HEK293 (cell line): ENCODE data around the gene HHAT.

ENCODE experiments used
- HOXC10 ChIP-seq: sonication (generic); formaldehyde crosslinking; IDR thresholded peaks from 2 replicates; pipeline ENCODE4 v1.8.1; 2023; ENCODE audit warnings: mild to moderate bottlenecking, missing genetic modification reagents
- MZF1 ChIP-seq: fragments of 450-650 bp; formaldehyde crosslinking; IDR thresholded peaks from 2 replicates; pipeline ENCODE4 v1.5.1; 2017; ENCODE audit warnings: missing biosample characterization, missing genetic modification characterization, borderline replicate concordance
- SP2 ChIP-seq: fragments of 450-650 bp; formaldehyde crosslinking; IDR thresholded peaks from 2 replicates; pipeline ENCODE4 v1.5.1; 2016; ENCODE audit warnings: missing biosample characterization, missing genetic modification characterization
- ZNF155 ChIP-seq: fragments of 450-650 bp; formaldehyde crosslinking; IDR thresholded peaks from 2 replicates; pipeline ENCODE4 v1.5.1; 2016; ENCODE audit warnings: missing biosample characterization, missing genetic modification characterization
- ZNF596 ChIP-seq: fragments of 450-650 bp; IDR thresholded peaks from 2 replicates; pipeline ENCODE4 v1.5.0; 2018; ENCODE audit warnings: missing biosample characterization, mild to moderate bottlenecking, missing genetic modification characterization, moderate library complexity
- ZNF830 ChIP-seq: fragments of 450-650 bp; IDR thresholded peaks from 2 replicates; pipeline ENCODE4 v1.5.0; 2018; ENCODE audit warnings: missing biosample characterization, missing genetic modification characterization, low read depth, mild to moderate bottlenecking, moderate library complexity
- TF ChIP-seq, protein P1 (sequence below): fragments of 450-650 bp; formaldehyde crosslinking; IDR thresholded peaks from 2 replicates; pipeline ENCODE4 v1.5.1; 2016; ENCODE audit warnings: missing biosample characterization, missing genetic modification characterization
- TF ChIP-seq, protein P2 (sequence below): fragments of 450-650 bp; formaldehyde crosslinking; IDR thresholded peaks from 2 replicates; pipeline ENCODE4 v1.5.1; 2016; ENCODE audit warnings: missing biosample characterization, missing genetic modification characterization, borderline replicate concordance
- TF ChIP-seq, protein P3 (sequence below): fragments of 450-650 bp; IDR thresholded peaks from 2 replicates; pipeline ENCODE4 v1.5.1; 2018; ENCODE audit warnings: missing biosample characterization, missing genetic modification characterization

DNA sequence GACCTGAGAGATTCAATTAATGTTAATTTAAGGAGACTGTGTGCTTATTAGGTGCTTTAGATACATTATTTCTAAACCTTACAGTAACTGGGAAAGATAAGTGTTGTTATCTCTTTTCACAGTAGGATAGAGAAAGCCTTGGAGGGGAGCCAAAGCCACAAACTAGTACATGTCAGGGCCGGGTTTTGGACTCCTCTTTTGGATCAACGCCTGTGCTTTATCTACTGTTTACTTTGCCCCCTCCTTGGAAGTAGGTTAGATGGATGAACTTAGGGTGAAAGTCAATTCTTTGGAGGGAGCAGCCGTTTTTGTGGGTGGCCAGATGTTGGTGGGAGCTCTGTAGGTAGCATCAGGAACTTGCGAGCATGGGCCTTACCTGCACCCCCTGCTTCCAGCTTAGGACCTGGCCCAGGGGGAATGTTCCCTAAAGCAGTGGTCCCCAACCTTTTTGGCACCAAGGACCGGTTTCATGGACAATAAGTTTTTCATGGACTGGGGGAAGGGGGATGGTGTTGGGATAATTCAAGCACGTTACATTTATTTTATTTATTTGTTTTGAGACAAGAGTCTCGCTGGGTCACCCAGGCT lies 1.7 kb downstream of the HHAT start:
- TF ChIP-seq, protein P1, sequence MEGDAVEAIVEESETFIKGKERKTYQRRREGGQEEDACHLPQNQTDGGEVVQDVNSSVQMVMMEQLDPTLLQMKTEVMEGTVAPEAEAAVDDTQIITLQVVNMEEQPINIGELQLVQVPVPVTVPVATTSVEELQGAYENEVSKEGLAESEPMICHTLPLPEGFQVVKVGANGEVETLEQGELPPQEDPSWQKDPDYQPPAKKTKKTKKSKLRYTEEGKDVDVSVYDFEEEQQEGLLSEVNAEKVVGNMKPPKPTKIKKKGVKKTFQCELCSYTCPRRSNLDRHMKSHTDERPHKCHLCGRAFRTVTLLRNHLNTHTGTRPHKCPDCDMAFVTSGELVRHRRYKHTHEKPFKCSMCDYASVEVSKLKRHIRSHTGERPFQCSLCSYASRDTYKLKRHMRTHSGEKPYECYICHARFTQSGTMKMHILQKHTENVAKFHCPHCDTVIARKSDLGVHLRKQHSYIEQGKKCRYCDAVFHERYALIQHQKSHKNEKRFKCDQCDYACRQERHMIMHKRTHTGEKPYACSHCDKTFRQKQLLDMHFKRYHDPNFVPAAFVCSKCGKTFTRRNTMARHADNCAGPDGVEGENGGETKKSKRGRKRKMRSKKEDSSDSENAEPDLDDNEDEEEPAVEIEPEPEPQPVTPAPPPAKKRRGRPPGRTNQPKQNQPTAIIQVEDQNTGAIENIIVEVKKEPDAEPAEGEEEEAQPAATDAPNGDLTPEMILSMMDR (tag by site-specific recombination) = no peak; the same call in 1 of the 2 replicates
- TF ChIP-seq HOXC10 (CRISPR knock-in tag) = no peak
- TF ChIP-seq, protein P2, sequence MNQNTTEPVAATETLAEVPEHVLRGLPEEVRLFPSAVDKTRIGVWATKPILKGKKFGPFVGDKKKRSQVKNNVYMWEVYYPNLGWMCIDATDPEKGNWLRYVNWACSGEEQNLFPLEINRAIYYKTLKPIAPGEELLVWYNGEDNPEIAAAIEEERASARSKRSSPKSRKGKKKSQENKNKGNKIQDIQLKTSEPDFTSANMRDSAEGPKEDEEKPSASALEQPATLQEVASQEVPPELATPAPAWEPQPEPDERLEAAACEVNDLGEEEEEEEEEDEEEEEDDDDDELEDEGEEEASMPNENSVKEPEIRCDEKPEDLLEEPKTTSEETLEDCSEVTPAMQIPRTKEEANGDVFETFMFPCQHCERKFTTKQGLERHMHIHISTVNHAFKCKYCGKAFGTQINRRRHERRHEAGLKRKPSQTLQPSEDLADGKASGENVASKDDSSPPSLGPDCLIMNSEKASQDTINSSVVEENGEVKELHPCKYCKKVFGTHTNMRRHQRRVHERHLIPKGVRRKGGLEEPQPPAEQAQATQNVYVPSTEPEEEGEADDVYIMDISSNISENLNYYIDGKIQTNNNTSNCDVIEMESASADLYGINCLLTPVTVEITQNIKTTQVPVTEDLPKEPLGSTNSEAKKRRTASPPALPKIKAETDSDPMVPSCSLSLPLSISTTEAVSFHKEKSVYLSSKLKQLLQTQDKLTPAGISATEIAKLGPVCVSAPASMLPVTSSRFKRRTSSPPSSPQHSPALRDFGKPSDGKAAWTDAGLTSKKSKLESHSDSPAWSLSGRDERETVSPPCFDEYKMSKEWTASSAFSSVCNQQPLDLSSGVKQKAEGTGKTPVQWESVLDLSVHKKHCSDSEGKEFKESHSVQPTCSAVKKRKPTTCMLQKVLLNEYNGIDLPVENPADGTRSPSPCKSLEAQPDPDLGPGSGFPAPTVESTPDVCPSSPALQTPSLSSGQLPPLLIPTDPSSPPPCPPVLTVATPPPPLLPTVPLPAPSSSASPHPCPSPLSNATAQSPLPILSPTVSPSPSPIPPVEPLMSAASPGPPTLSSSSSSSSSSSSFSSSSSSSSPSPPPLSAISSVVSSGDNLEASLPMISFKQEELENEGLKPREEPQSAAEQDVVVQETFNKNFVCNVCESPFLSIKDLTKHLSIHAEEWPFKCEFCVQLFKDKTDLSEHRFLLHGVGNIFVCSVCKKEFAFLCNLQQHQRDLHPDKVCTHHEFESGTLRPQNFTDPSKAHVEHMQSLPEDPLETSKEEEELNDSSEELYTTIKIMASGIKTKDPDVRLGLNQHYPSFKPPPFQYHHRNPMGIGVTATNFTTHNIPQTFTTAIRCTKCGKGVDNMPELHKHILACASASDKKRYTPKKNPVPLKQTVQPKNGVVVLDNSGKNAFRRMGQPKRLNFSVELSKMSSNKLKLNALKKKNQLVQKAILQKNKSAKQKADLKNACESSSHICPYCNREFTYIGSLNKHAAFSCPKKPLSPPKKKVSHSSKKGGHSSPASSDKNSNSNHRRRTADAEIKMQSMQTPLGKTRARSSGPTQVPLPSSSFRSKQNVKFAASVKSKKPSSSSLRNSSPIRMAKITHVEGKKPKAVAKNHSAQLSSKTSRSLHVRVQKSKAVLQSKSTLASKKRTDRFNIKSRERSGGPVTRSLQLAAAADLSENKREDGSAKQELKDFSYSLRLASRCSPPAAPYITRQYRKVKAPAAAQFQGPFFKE (tag by site-specific recombination) = no peak
- TF ChIP-seq ZNF596 (tag by site-specific recombination) = no peak
- TF ChIP-seq SP2 = no peak
- no peak for TF ChIP-seq ZNF155 (tag by site-specific recombination)
- no peak for TF ChIP-seq ZNF830
- TF ChIP-seq MZF1 (tag by site-specific recombination) = no peak; the same call in none of the 2 replicates
- TF ChIP-seq, protein P3, sequence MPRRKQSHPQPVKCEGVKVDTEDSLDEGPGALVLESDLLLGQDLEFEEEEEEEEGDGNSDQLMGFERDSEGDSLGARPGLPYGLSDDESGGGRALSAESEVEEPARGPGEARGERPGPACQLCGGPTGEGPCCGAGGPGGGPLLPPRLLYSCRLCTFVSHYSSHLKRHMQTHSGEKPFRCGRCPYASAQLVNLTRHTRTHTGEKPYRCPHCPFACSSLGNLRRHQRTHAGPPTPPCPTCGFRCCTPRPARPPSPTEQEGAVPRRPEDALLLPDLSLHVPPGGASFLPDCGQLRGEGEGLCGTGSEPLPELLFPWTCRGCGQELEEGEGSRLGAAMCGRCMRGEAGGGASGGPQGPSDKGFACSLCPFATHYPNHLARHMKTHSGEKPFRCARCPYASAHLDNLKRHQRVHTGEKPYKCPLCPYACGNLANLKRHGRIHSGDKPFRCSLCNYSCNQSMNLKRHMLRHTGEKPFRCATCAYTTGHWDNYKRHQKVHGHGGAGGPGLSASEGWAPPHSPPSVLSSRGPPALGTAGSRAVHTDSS (tag by site-specific recombination) = 0 out of 2 replicates have a peak, but pooled peaks have one; percentile 25
